IMR-90 (cell line): ENCODE measurements around the gene MAP3K5. TPM values are rescaled to one million over a fixed set of nuclear protein-coding genes. Genes with fewer than 3 reads are reported as not detected.

Experiments
- ATAC-seq: fragments of 200-7000 bp; cut with Tn5 transposase; 2 replicates; pipeline ENCODE4 v1.9.1; 2020; ENCODE audit warnings: low read depth, mild to moderate bottlenecking, moderate library complexity
- BruUV-seq: library from RNA; stranded (reverse); fragments of 400-500 nt; replicated peaks from 2 replicates; lab custom pipeline; 2021; lab: Mats Ljungman, UMichigan
- CTCF ChIA-PET: fragments of 300-600 bp; formaldehyde crosslinking; extraction: SDS; loops from one replicate; lab custom pipeline; 2021; ENCODE audit warnings: antibody characterized with exemption; lab: Yijun Ruan, JAX
- POLR2A ChIA-PET: fragments of 300-600 bp; sonication (Branson Sonifier 250); formaldehyde crosslinking; loops from one replicate; lab custom pipeline; 2022; ENCODE audit warnings: antibody characterized with exemption; ENCODE audit not compliant: unreplicated experiment; lab: Charles Lee
- DNase-seq: peaks from one replicate; pipeline ENCODE4 v3.0.0; 2013
- H2AFZ ChIP-seq: replicated peaks from 2 replicates; pipeline ENCODE3; 2013; ENCODE audit warnings: low read length, mild to moderate bottlenecking; ENCODE audit not compliant: poor library complexity
- H2AK5ac ChIP-seq: 2 replicates; pipeline ENCODE4 v1.6.1; 2013; ENCODE audit warnings: low read depth, low read length, inconsistent platforms
- H2AK9ac ChIP-seq: replicated peaks from 2 replicates; pipeline ENCODE3; 2013; ENCODE audit warnings: mild to moderate bottlenecking, low read depth, low read length, moderate library complexity; ENCODE audit not compliant: poor library complexity
- H2BK120ac ChIP-seq: 2 replicates; pipeline ENCODE4 v1.6.1; 2013; ENCODE audit warnings: low read depth, low read length, inconsistent platforms
- H2BK15ac ChIP-seq: 3 replicates; pipeline ENCODE4 v1.6.1; 2013; ENCODE audit warnings: low read depth, low read length, inconsistent platforms
- H2BK20ac ChIP-seq: 2 replicates; pipeline ENCODE4 v1.6.1; 2013; ENCODE audit warnings: low read depth, mild to moderate bottlenecking, inconsistent platforms, low read length, moderate library complexity
- H2BK5ac ChIP-seq: 2 replicates; pipeline ENCODE4 v1.6.1; 2013; ENCODE audit warnings: mild to moderate bottlenecking, low read depth, low read length, inconsistent platforms; ENCODE audit not compliant: poor library complexity, severe bottlenecking
- H3K14ac ChIP-seq: replicated peaks from 2 replicates; pipeline ENCODE4 v1.6.1; 2013; ENCODE audit warnings: low read depth, low read length, inconsistent platforms
- H3K18ac ChIP-seq: 2 replicates; pipeline ENCODE4 v1.6.1; 2013; ENCODE audit warnings: low read depth, low read length, control low read depth
- H3K23ac ChIP-seq: 2 replicates; pipeline ENCODE4 v1.6.1; 2013; ENCODE audit warnings: low read depth, low read length, inconsistent platforms
- H3K27ac ChIP-seq: 2 replicates; pipeline ENCODE4 v1.5.1; 2013; ENCODE audit warnings: mild to moderate bottlenecking, control low read depth, low read length; ENCODE audit not compliant: insufficient read depth
- H3K27me3 ChIP-seq: 2 replicates; pipeline ENCODE4 v1.6.1; 2013; ENCODE audit warnings: low read length; ENCODE audit not compliant: control insufficient read depth, insufficient read depth
- H3K36me3 ChIP-seq: 2 replicates; pipeline ENCODE4 v1.6.1; 2013; ENCODE audit warnings: low read length, mixed read lengths; ENCODE audit not compliant: control insufficient read depth, insufficient read depth
- H3K4ac ChIP-seq: 2 replicates; pipeline ENCODE4 v1.6.1; 2013; ENCODE audit warnings: low read depth, low read length, inconsistent platforms
- H3K4me1 ChIP-seq: 2 replicates; pipeline ENCODE4 v1.6.1; 2013; ENCODE audit warnings: low read length, mixed read lengths; ENCODE audit not compliant: control insufficient read depth, insufficient read depth
- H3K4me2 ChIP-seq: 2 replicates; pipeline ENCODE4 v1.6.1; 2013; ENCODE audit warnings: low read depth, mild to moderate bottlenecking, control low read depth, low read length, moderate library complexity
- H3K4me3 ChIP-seq: 2 replicates; pipeline ENCODE4 v1.5.1; 2013; ENCODE audit warnings: low read depth, mild to moderate bottlenecking, control low read depth, low read length, moderate library complexity; ENCODE audit not compliant: insufficient read depth
- H3K56ac ChIP-seq: 2 replicates; pipeline ENCODE4 v1.6.1; 2013; ENCODE audit warnings: low read length, inconsistent platforms; ENCODE audit not compliant: insufficient read depth; ENCODE audit errors: extremely low read depth
- H3K79me1 ChIP-seq, 2 experiments: 2 replicates each; pipeline ENCODE4 v1.6.1; 2013; ENCODE audit warnings: low read length in 2 of 2, inconsistent platforms in 1 of 2, low read depth in 1 of 2
- H3K9ac ChIP-seq: 2 replicates; pipeline ENCODE4 v1.6.1; 2013; ENCODE audit warnings: low read depth, low read length, control low read depth
- H3K9me1 ChIP-seq: 2 replicates; pipeline ENCODE4 v1.6.1; 2013; ENCODE audit warnings: low read length, inconsistent platforms; ENCODE audit not compliant: insufficient read depth
- H3K9me3 ChIP-seq: 2 replicates; pipeline ENCODE4 v1.6.1; 2013; ENCODE audit warnings: low read length; ENCODE audit not compliant: control insufficient read depth, insufficient read depth
- H4K20me1 ChIP-seq: 2 replicates; pipeline ENCODE4 v1.6.1; 2013; ENCODE audit warnings: low read length, inconsistent platforms; ENCODE audit not compliant: insufficient read depth
- H4K5ac ChIP-seq: 2 replicates; pipeline ENCODE4 v1.6.1; 2013; ENCODE audit warnings: mild to moderate bottlenecking, low read depth, low read length, control low read depth
- H4K8ac ChIP-seq, 2 experiments: 2 replicates each; pipeline ENCODE4 v1.6.1; 2013; ENCODE audit warnings: low read depth in 2 of 2, low read length in 2 of 2, control low read depth in 1 of 2, inconsistent platforms in 1 of 2
- H4K91ac ChIP-seq: 2 replicates; pipeline ENCODE4 v1.6.1; 2013; ENCODE audit warnings: low read depth, low read length, inconsistent platforms; ENCODE audit not compliant: insufficient read depth
- CEBPB ChIP-seq: IDR thresholded peaks from 2 replicates; pipeline ENCODE4 v1.6.1; 2012; ENCODE audit warnings: low read depth, low read length, improper control_type of control experiment
- CHD1 ChIP-seq: IDR thresholded peaks from 2 replicates; pipeline ENCODE4 v1.6.1; 2012; ENCODE audit warnings: low read depth, low read length, improper control_type of control experiment
- MXI1 ChIP-seq: IDR thresholded peaks from 2 replicates; pipeline ENCODE4 v1.6.1; 2012; ENCODE audit warnings: low read depth, mild to moderate bottlenecking, low read length, moderate library complexity, borderline replicate concordance
- USF2 ChIP-seq: fragments of 150-350 bp; IDR thresholded peaks from 2 replicates; pipeline ENCODE4 v1.6.1; 2017; ENCODE audit warnings: mild to moderate bottlenecking, antibody characterized with exemption, low read length, low read depth
- WGBS, 2 experiments: methylation state at CpG; one replicate each; pipeline versions ENCODE4 v1.1.5 to v1.1.7; 2013; ENCODE audit warnings: missing lambda C conversion rate in 2 of 2; ENCODE audit not compliant: insufficient read length in 1 of 2; ENCODE audit errors: extremely low coverage in 2 of 2; 5-methylcytosine and 5-hydroxymethylcytosine counted together
- dilution Hi-C: fragments of 300-500 bp; cut with HindIII; formaldehyde crosslinking; loops from one replicate; pipeline ENCODE4 v1.14.3; 2018; ENCODE audit warnings: low sequenced_read_pairs; ENCODE audit not compliant: unreplicated experiment
- in situ Hi-C: fragments of 300-500 bp; cut with MboI; formaldehyde crosslinking; loops from 3 replicates; pipeline ENCODE4 v1.14.3; 2019; ENCODE audit warnings: low sequenced_read_pairs, inconsistent platforms, mixed read lengths
- intact Hi-C: fragments of 100-400 bp; cut with micrococcal nuclease; formaldehyde crosslinking; loops from 2 replicates; pipeline ENCODE4 v1.10.0; 2022
- polyA plus RNA-seq, 3 experiments: library from polyadenylated mRNA; depleted of rRNA; stranded (reverse); fragments of >200 nt; gene quantifications; 2 replicates each; pipeline ENCODE4 v1.2.3, GENCODE V29; 2012; ENCODE audit warnings: low replicate concordance in 1 of 3
- total RNA-seq: library from RNA; depleted of rRNA; stranded (reverse); fragments of >200 nt; gene quantifications from 2 replicates; pipeline ENCODE4 v1.2.3, GENCODE V29; 2012

Gene MAP3K5
- total and polyA plus RNA-seq, 2 of the 4 experiments (the other 2 are of a cell fraction): 5.4 to 17.6 TPM

- H3K18ac ChIP-seq: peak overlapping the region; percentile 74
- no peaks in the 10 kb centered on the region for H3K9me3 ChIP-seq
- peak overlapping the region; percentile 74 for H2AK9ac ChIP-seq
- H3K4me3 ChIP-seq: peak overlapping the region; percentile 95
- peak overlapping the region; percentile 89 for H3K9ac ChIP-seq
- peak overlapping the region; percentile 93 for H3K4me2 ChIP-seq
- peak; percentile 68; the same call in 1 of the 2 replicates for TF ChIP-seq MXI1
- no peak for TF ChIP-seq USF2
- TF ChIP-seq CEBPB: peak; percentile 87
- TF ChIP-seq CHD1: 0 out of 2 replicates have a peak, but pooled peaks have one; percentile 48
- peak overlapping the region; percentile 96 for H2AFZ ChIP-seq
- dilution Hi-C loops (no loop called here), intact Hi-C loops (loop anchor here (1.0 to 10.0 kb wide), 5 partner anchors 74 to 504 kb away; partner anchors contain the start of gene BCLAF1), in situ Hi-C loops (loop anchor here (5.0 to 25.0 kb wide), 3 partner anchors 144 to 504 kb away; partner anchors contain the start of gene BCLAF1)
- peak overlapping the region; percentile 4 to 49; a peak in 3 of 4 replicates for H4K8ac ChIP-seq
- ChIA-PET CTCF (interaction anchor here (0.7 to 1.8 kb wide), 22 partner anchors 10 to 266 kb away, joined by 3 to 41 read pairs (median 6); partner anchors contain the start of gene PEX7), POLR2A (interaction anchor here (0.6 to 1.5 kb wide), 5 partner anchors 144 to 228 kb away, joined by 3 to 6 read pairs (median 4); no protein-coding TSS in a partner anchor)
- peak overlapping the region; percentile 76 for H4K91ac ChIP-seq
- ATAC-seq: peak; percentile 3; the same call in 1 of the 2 replicates
- H3K4ac ChIP-seq: peak overlapping the region; percentile 42
- peak overlapping the region; percentile 71 for H3K27ac ChIP-seq
- H3K14ac ChIP-seq: peak overlapping the region; percentile 68
- H2BK120ac ChIP-seq: peak overlapping the region; percentile 76
- H3K4me1 ChIP-seq: peaks cover 14% of the 10 kb centered on the region
- no peaks in the 10 kb centered on the region for H4K20me1 ChIP-seq
- DNase-seq: peak; percentile 67
- peaks cover 6 to 36% of the 10 kb centered on the region in 2 experiments for H3K79me1 ChIP-seq
- WGBS, 2 experiments: 0% methylated on average over 37 of the region's 62 CpGs; no CpG with 5 or more reads in 1 of the 2 experiments
- no peaks in the 10 kb centered on the region for H3K36me3 ChIP-seq
- H2BK20ac ChIP-seq: peak overlapping the region; percentile 28; the same call in 1 of the 2 replicates
- H4K5ac ChIP-seq: peak overlapping the region; percentile 82
- peak overlapping the region; percentile 40 for H2BK15ac ChIP-seq
- peak overlapping the region; percentile 85 for H3K56ac ChIP-seq
- no peaks in the 10 kb centered on the region for H3K27me3 ChIP-seq
- H2AK5ac ChIP-seq: peak overlapping the region; percentile 82
- H2BK5ac ChIP-seq: peak overlapping the region; percentile 52
- H3K9me1 ChIP-seq: peaks cover 9% of the 10 kb centered on the region
- no TSS peak for BruUV-seq
- H3K23ac ChIP-seq: peak overlapping the region; percentile 90
Observed at GRCh38 chr6:136791296-136792094, 782 bp downstream of the MAP3K5 start.
